ENCODE results near the gene COG6. TPM values are rescaled to one million over a fixed set of nuclear protein-coding genes. Genes with fewer than 3 reads are reported as not detected.

COG6 gene
- total RNA-seq, 1 experiment from 2014 or later: 9.0 TPM

Other genes with a start within 250 kb of the COG6 start
- gene LHFPL6, start 52.5 kb upstream of the COG6 start, total RNA-seq (2014; rRNA removed; shearing (Covaris generic)): 2.7 and 4.6 TPM in 2 replicates

Measured in H7 (cell line).